Panc1 (cell line): ENCODE data around the gene KCNB1. TPM values are rescaled to one million over a fixed set of nuclear protein-coding genes. Genes with fewer than 3 reads are reported as not detected.

Experiments used
- ATAC-seq: fragments of 200-7000 bp; cut with Tn5 transposase; 2 replicates; pipeline ENCODE4 v1.9.1; 2020; ENCODE audit warnings: mild to moderate bottlenecking, moderate library complexity
- BruUV-seq: library from RNA; stranded (reverse); fragments of 400-500 nt; replicated peaks from 2 replicates; lab custom pipeline; 2021; lab: Mats Ljungman, UMichigan
- CTCF ChIA-PET: fragments of 300-600 bp; sonication (Branson Sonifier 250); formaldehyde crosslinking; loops from one replicate; lab custom pipeline; 2022; ENCODE audit warnings: antibody characterized with exemption; lab: Charles Lee
- POLR2A ChIA-PET: fragments of 300-600 bp; sonication (Branson Sonifier 250); formaldehyde crosslinking; loops from one replicate; lab custom pipeline; 2022; ENCODE audit warnings: antibody characterized with exemption; lab: Charles Lee
- DNase-seq: peaks from one replicate; pipeline ENCODE4 v3.0.0-alpha.2; 2010; ENCODE audit warnings: low read depth, low spot score
- H3K27ac ChIP-seq: 2 replicates; pipeline ENCODE4 v1.5.1; 2011; ENCODE audit warnings: mild to moderate bottlenecking, low read length, inconsistent platforms
- H3K27me3 ChIP-seq: fragments of 200-500 bp; sonication (Bioruptor generic); 2 replicates; pipeline ENCODE4 v1.6.0; 2014; ENCODE audit warnings: low read length, inconsistent platforms; ENCODE audit not compliant: control insufficient read depth, insufficient read depth
- H3K36me3 ChIP-seq: fragments of 200-500 bp; sonication (Bioruptor generic); 2 replicates; pipeline ENCODE4 v1.5.1; 2014; ENCODE audit warnings: inconsistent platforms, mild to moderate bottlenecking, low read length, moderate library complexity; ENCODE audit not compliant: control insufficient read depth, insufficient read depth
- H3K4me1 ChIP-seq: 2 replicates; pipeline ENCODE4 v1.5.1; 2011; ENCODE audit warnings: inconsistent platforms, mild to moderate bottlenecking, low read length, moderate library complexity; ENCODE audit not compliant: control insufficient read depth, insufficient read depth
- H3K4me3 ChIP-seq, 2 experiments: 2 replicates each; pipeline ENCODE4 v1.5.1; 2011 to 2012; ENCODE audit warnings: low read depth in 2 of 2, low read length in 2 of 2, mild to moderate bottlenecking in 2 of 2, inconsistent platforms in 1 of 2, moderate library complexity in 1 of 2
- H3K9me3 ChIP-seq: fragments of 200-500 bp; sonication (Bioruptor generic); 2 replicates; pipeline ENCODE4 v1.5.1; 2014; ENCODE audit warnings: low read depth, mild to moderate bottlenecking, inconsistent platforms, low read length, moderate library complexity; ENCODE audit not compliant: control insufficient read depth, insufficient read depth
- CTCF ChIP-seq: fragments of 450-650 bp; IDR thresholded peaks from 2 replicates; pipeline ENCODE4 v1.5.1; 2017; ENCODE audit warnings: mild to moderate bottlenecking
- POLR2AphosphoS5 ChIP-seq: IDR thresholded peaks from 2 replicates; pipeline ENCODE4 v1.6.1; 2012; ENCODE audit warnings: mild to moderate bottlenecking, low read depth, low read length, moderate library complexity
- REST ChIP-seq, 2 experiments: IDR thresholded peaks; 2 replicates each; pipeline ENCODE4 v1.6.1; 2011 to 2012; ENCODE audit warnings: low read depth in 2 of 2, control low read depth in 1 of 2, low read length in 1 of 2, mild to moderate bottlenecking in 1 of 2, moderate library complexity in 1 of 2; ENCODE audit not compliant: insufficient read depth in 1 of 2
- SIN3A ChIP-seq: IDR thresholded peaks from 2 replicates; pipeline ENCODE4 v1.6.1; 2012; ENCODE audit warnings: low read depth, mild to moderate bottlenecking, low read length, moderate library complexity, borderline replicate concordance; ENCODE audit not compliant: insufficient read depth
- TCF7L2 ChIP-seq: IDR thresholded peaks from 2 replicates; pipeline ENCODE4 v1.6.1; 2011; ENCODE audit warnings: mild to moderate bottlenecking, low read depth, low read length, inconsistent platforms
- in situ Hi-C: cut with HindIII; loops from 2 replicates; pipeline ENCODE4 v1.10.0; 2016; ENCODE audit warnings: low sequenced_read_pairs, low pct_unique_long_range_greater_than_20kb
- intact Hi-C: fragments of 100-400 bp; cut with micrococcal nuclease; formaldehyde crosslinking; loops from one replicate; pipeline ENCODE4 v1.10.0; 2022; ENCODE audit not compliant: unreplicated experiment
- total RNA-seq: library from RNA; stranded (reverse); gene quantifications from one replicate; pipeline ENCODE4 v1.2.1, GENCODE V29; 2021; ENCODE audit not compliant: unreplicated experiment

The KCNB1 gene
- total RNA-seq, 1 experiment from 2014 or later: 11.1 TPM

- Histone ChIP-seq H3K36me3 (no peaks in the 10 kb centered on the region), H3K27ac (0 out of 2 replicates have a peak overlapping the region, but pooled peaks have one; percentile 11), H3K9me3 (no peaks in the 10 kb centered on the region), H3K4me3 (no peak overlapping the region), H3K27me3 (peaks cover 2% of the 10 kb centered on the region; the same call in 1 of the 2 replicates), H3K4me1 (peaks cover 4% of the 10 kb centered on the region; the same call in 1 of the 2 replicates)
- ATAC-seq: no peak
- no TSS peak for BruUV-seq
- TF ChIP-seq CTCF (no peak), POLR2AphosphoS5 (no peak), REST (IDR thresholded peaks at IDR 0.05; ENCODE audit: insufficient read depth in 1 of 2, low read depth in 2 of 2, low read length in 1 of 2) (no peak), TCF7L2 (no peak), SIN3A (no peak)
- no peak for DNase-seq
- POLR2A ChIA-PET: no interaction called here
- intact Hi-C loops: no loop called here
- CTCF ChIA-PET: no interaction called here
- in situ Hi-C loops: no loop called here
Observed at GRCh38 chr20:49510562-49511122, 28.2 kb upstream of the KCNB1 start.

- Histone ChIP-seq H3K27me3 (no peaks in the 10 kb centered on the region; the same call in 1 of the 2 replicates), H3K9me3 (no peaks in the 10 kb centered on the region), H3K4me3 (no peak overlapping the region; a peak in 1 of 4 replicates), H3K4me1 (peaks cover 4% of the 10 kb centered on the region; the same call in 1 of the 2 replicates), H3K36me3 (no peaks in the 10 kb centered on the region), H3K27ac (peak overlapping the region; percentile 46; the same call in 1 of the 2 replicates)
- in situ Hi-C loops (no loop called here), intact Hi-C loops (no loop called here)
- POLR2A ChIA-PET: interaction anchor here (0.5 kb wide), 1 partner anchor 197 kb away, joined by 6 read pairs; no protein-coding TSS in a partner anchor
- DNase-seq: no peak
- no TSS peak for BruUV-seq
- TF ChIP-seq CTCF (peak; percentile 79), REST (IDR thresholded peaks at IDR 0.05; ENCODE audit: insufficient read depth in 1 of 2, low read depth in 2 of 2, low read length in 1 of 2) (no peak)
- CTCF ChIA-PET: interaction anchor here (0.6 to 1.1 kb wide), 4 partner anchors 19 to 249 kb away, joined by 3 to 6 read pairs (median 3); no protein-coding TSS in a partner anchor
- ATAC-seq: peak; percentile 70
Observed at GRCh38 chr20:49508435-49509199, 26.1 kb upstream of the KCNB1 start.
